Dendritic cell treated with granulocyte-macrophage colony-stimulating factor and Interleukin-4, amounts not matched to agents 40 ng/mL and 50 ng/mL, for 4 days (primary cell): ENCODE results near the gene CRK.
A peak's percentile ranks its signal among the peaks of the same experiment; 100 is the strongest.
"Not testable (repeated sequence)": the region's sequence is repeated elsewhere in the genome, so short reads cannot be mapped to it uniquely, and the experiment has no call there.

Source experiments
- H3K27ac Mint-ChIP-seq: one replicate; pipeline ENCODE4 v1.8.0; 2022; ENCODE audit warnings: mild to moderate bottlenecking, mixed read lengths
- H3K27me3 Mint-ChIP-seq: one replicate; pipeline ENCODE4 v1.8.0; 2022; ENCODE audit warnings: mild to moderate bottlenecking, mixed read lengths
- H3K36me3 Mint-ChIP-seq: one replicate; pipeline ENCODE4 v1.8.0; 2022; ENCODE audit warnings: low read depth, mixed read lengths
- H3K4me1 Mint-ChIP-seq: one replicate; pipeline ENCODE4 v1.8.0; 2022; ENCODE audit warnings: low read depth, mixed read lengths
- H3K4me3 Mint-ChIP-seq: one replicate; pipeline ENCODE4 v1.8.0; 2022; ENCODE audit warnings: mild to moderate bottlenecking, moderate library complexity, mixed read lengths
- H3K9me3 Mint-ChIP-seq: one replicate; pipeline ENCODE4 v1.8.0; 2022; ENCODE audit warnings: mixed read lengths
- intact Hi-C: fragments of 100-400 bp; cut with micrococcal nuclease; formaldehyde crosslinking; loops from one replicate; pipeline ENCODE4 v1.15.0; 2022

The CRK gene

GRCh38 chr17:1386675-1387190 is 69.3 kb downstream of the CRK start:
- H3K9me3 Mint-ChIP-seq, H3K27ac Mint-ChIP-seq, H3K27me3 Mint-ChIP-seq, intact Hi-C loops, H3K4me3 Mint-ChIP-seq: not testable (repeated sequence)
- peaks cover 49% of the 10 kb centered on the region for H3K4me1 Mint-ChIP-seq
- H3K36me3 Mint-ChIP-seq: peaks cover 18% of the 10 kb centered on the region

- Mint-ChIP-seq H3K27ac (no peak overlapping the region), H3K4me1 (peaks cover 54% of the 10 kb centered on the region), H3K9me3 (no peaks in the 10 kb centered on the region), H3K27me3 (no peaks in the 10 kb centered on the region), H3K4me3 (no peak overlapping the region), H3K36me3 (peaks cover 23% of the 10 kb centered on the region)
- intact Hi-C loops: no loop called here
Observed at GRCh38 chr17:1386265-1386664, 69.8 kb downstream of the CRK start.

- Mint-ChIP-seq H3K4me1 (peaks cover 56% of the 10 kb centered on the region), H3K4me3 (no peak overlapping the region), H3K9me3 (no peaks in the 10 kb centered on the region), H3K36me3 (peaks cover 25% of the 10 kb centered on the region), H3K27me3 (no peaks in the 10 kb centered on the region), H3K27ac (no peak overlapping the region)
- intact Hi-C loops: no loop called here
Observed at GRCh38 chr17:1385861-1386260, 70.2 kb downstream of the CRK start.

- no peak overlapping the region for H3K27ac Mint-ChIP-seq
- H3K36me3 Mint-ChIP-seq: peaks cover 27% of the 10 kb centered on the region
Observed at GRCh38 chr17:1384905-1385435, 71.1 kb downstream of the CRK start.

GRCh38 chr17:1379930-1380313 is 76.1 kb downstream of the CRK start:
- Mint-ChIP-seq H3K36me3 (peaks cover 50% of the 10 kb centered on the region), H3K27me3 (no peaks in the 10 kb centered on the region), H3K9me3 (no peaks in the 10 kb centered on the region), H3K4me3 (no peak overlapping the region), H3K4me1 (peaks cover 70% of the 10 kb centered on the region), H3K27ac (peak overlapping the region; percentile 3)
- intact Hi-C loops: no loop called here

More at GRCh38 chr17:1384905-1385435, 71.1 kb downstream of the CRK start:
- H3K4me1 Mint-ChIP-seq: peaks cover 58% of the 10 kb centered on the region
- no peaks in the 10 kb centered on the region for H3K27me3 Mint-ChIP-seq
- intact Hi-C loops: no loop called here
- no peak overlapping the region for H3K4me3 Mint-ChIP-seq
- no peaks in the 10 kb centered on the region for H3K9me3 Mint-ChIP-seq

GRCh38 chr17:1379208-1379929 is 76.7 kb downstream of the CRK start:
- Mint-ChIP-seq H3K4me3 (no peak overlapping the region), H3K4me1 (peaks cover 72% of the 10 kb centered on the region), H3K36me3 (peaks cover 46% of the 10 kb centered on the region), H3K9me3 (no peaks in the 10 kb centered on the region), H3K27me3 (no peaks in the 10 kb centered on the region), H3K27ac (no peak overlapping the region)
- intact Hi-C loops: no loop called here

- H3K27me3 Mint-ChIP-seq, H3K9me3 Mint-ChIP-seq, H3K27ac Mint-ChIP-seq, intact Hi-C loops, H3K4me3 Mint-ChIP-seq: not testable (repeated sequence)
- Mint-ChIP-seq H3K4me1 (peaks cover 78% of the 10 kb centered on the region), H3K36me3 (peaks cover 52% of the 10 kb centered on the region)
Observed at GRCh38 chr17:1378476-1378860, 77.6 kb downstream of the CRK start.

- peaks cover 77% of the 10 kb centered on the region for H3K4me1 Mint-ChIP-seq
- intact Hi-C loops: no loop called here
- no peaks in the 10 kb centered on the region for H3K27me3 Mint-ChIP-seq
- H3K27ac Mint-ChIP-seq: no peak overlapping the region
- H3K4me3 Mint-ChIP-seq: no peak overlapping the region
- H3K36me3 Mint-ChIP-seq: peaks cover 56% of the 10 kb centered on the region
- H3K9me3 Mint-ChIP-seq: no peaks in the 10 kb centered on the region
Observed at GRCh38 chr17:1377334-1377733, 78.7 kb downstream of the CRK start.

GRCh38 chr17:1376061-1376460 is 80.0 kb downstream of the CRK start:
- H3K36me3 Mint-ChIP-seq: peaks cover 52% of the 10 kb centered on the region
- H3K27ac Mint-ChIP-seq: peak overlapping the region; percentile 3
- no peaks in the 10 kb centered on the region for H3K9me3 Mint-ChIP-seq
- H3K27me3 Mint-ChIP-seq: no peaks in the 10 kb centered on the region
- H3K4me1 Mint-ChIP-seq: peaks cover 71% of the 10 kb centered on the region
- no peak overlapping the region for H3K4me3 Mint-ChIP-seq
- intact Hi-C loops: no loop called here

- H3K27ac Mint-ChIP-seq: no peak overlapping the region
- peaks cover 56% of the 10 kb centered on the region for H3K36me3 Mint-ChIP-seq
- H3K27me3 Mint-ChIP-seq: no peaks in the 10 kb centered on the region
- intact Hi-C loops: no loop called here
- no peaks in the 10 kb centered on the region for H3K9me3 Mint-ChIP-seq
- H3K4me3 Mint-ChIP-seq: no peak overlapping the region
- peaks cover 72% of the 10 kb centered on the region for H3K4me1 Mint-ChIP-seq
Observed at GRCh38 chr17:1375615-1376014, 80.4 kb downstream of the CRK start.

GRCh38 chr17:1374431-1375177 is 81.4 kb downstream of the CRK start:
- peaks cover 63% of the 10 kb centered on the region for H3K4me1 Mint-ChIP-seq
- no peaks in the 10 kb centered on the region for H3K27me3 Mint-ChIP-seq
- intact Hi-C loops: no loop called here
- no peak overlapping the region for H3K27ac Mint-ChIP-seq
- no peaks in the 10 kb centered on the region for H3K9me3 Mint-ChIP-seq
- no peak overlapping the region for H3K4me3 Mint-ChIP-seq
- H3K36me3 Mint-ChIP-seq: peaks cover 56% of the 10 kb centered on the region

- Mint-ChIP-seq H3K9me3 (no peaks in the 10 kb centered on the region), H3K4me3 (no peak overlapping the region), H3K4me1 (peaks cover 55% of the 10 kb centered on the region), H3K27me3 (no peaks in the 10 kb centered on the region), H3K27ac (no peak overlapping the region), H3K36me3 (peaks cover 59% of the 10 kb centered on the region)
- intact Hi-C loops: no loop called here
Observed at GRCh38 chr17:1373707-1374237, 82.3 kb downstream of the CRK start.

GRCh38 chr17:1372618-1373017 is 83.4 kb downstream of the CRK start:
- peaks cover 55% of the 10 kb centered on the region for H3K36me3 Mint-ChIP-seq
- no peaks in the 10 kb centered on the region for H3K27me3 Mint-ChIP-seq
- no peak overlapping the region for H3K4me3 Mint-ChIP-seq
- intact Hi-C loops: no loop called here
- no peaks in the 10 kb centered on the region for H3K9me3 Mint-ChIP-seq
- H3K4me1 Mint-ChIP-seq: peaks cover 55% of the 10 kb centered on the region
- H3K27ac Mint-ChIP-seq: no peak overlapping the region

- H3K27ac Mint-ChIP-seq: no peak overlapping the region
- H3K4me1 Mint-ChIP-seq: peaks cover 55% of the 10 kb centered on the region
- H3K4me3 Mint-ChIP-seq: no peak overlapping the region
- no peaks in the 10 kb centered on the region for H3K27me3 Mint-ChIP-seq
- intact Hi-C loops: no loop called here
- peaks cover 55% of the 10 kb centered on the region for H3K36me3 Mint-ChIP-seq
- no peaks in the 10 kb centered on the region for H3K9me3 Mint-ChIP-seq
Observed at GRCh38 chr17:1371893-1372590, 84.0 kb downstream of the CRK start.
